Ishikawa (cell line): Measurements from ENCODE around the gene TBX20.

Source experiments
- CEBPB ChIP-seq: IDR thresholded peaks from 2 replicates; pipeline ENCODE4 v1.6.1; 2012
- CREB1 ChIP-seq: IDR thresholded peaks from 2 replicates; pipeline ENCODE4 v1.6.1; 2012; ENCODE audit warnings: low read depth
- EGR1 ChIP-seq: IDR thresholded peaks from 2 replicates; pipeline ENCODE4 v1.6.1; 2012
- EP300 ChIP-seq: IDR thresholded peaks from 2 replicates; pipeline ENCODE4 v1.6.1; 2012; ENCODE audit warnings: borderline replicate concordance
- FOXM1 ChIP-seq: IDR thresholded peaks from 2 replicates; pipeline ENCODE4 v1.6.1; 2012; ENCODE audit warnings: low read depth, borderline replicate concordance
- MAX ChIP-seq: IDR thresholded peaks from 2 replicates; pipeline ENCODE4 v1.6.1; 2012
- NFIC ChIP-seq: IDR thresholded peaks from 2 replicates; pipeline ENCODE4 v1.6.1; 2012
- RAD21 ChIP-seq: IDR thresholded peaks from 2 replicates; pipeline ENCODE4 v1.6.1; 2012; ENCODE audit warnings: low read depth
- REST ChIP-seq: IDR thresholded peaks from 2 replicates; pipeline ENCODE4 v1.6.1; 2012; ENCODE audit warnings: low read depth, mild to moderate bottlenecking
- TAF1 ChIP-seq: IDR thresholded peaks from 2 replicates; pipeline ENCODE4 v1.6.1; 2012; ENCODE audit warnings: low read depth, mild to moderate bottlenecking
- TCF12 ChIP-seq: IDR thresholded peaks from 2 replicates; pipeline ENCODE4 v1.6.1; 2012; ENCODE audit warnings: low read depth
- TEAD4 ChIP-seq: IDR thresholded peaks from 2 replicates; pipeline ENCODE4 v1.6.1; 2012
- USF1 ChIP-seq: IDR thresholded peaks from 2 replicates; pipeline ENCODE4 v1.6.1; 2012
- YY1 ChIP-seq: IDR thresholded peaks from 2 replicates; pipeline ENCODE4 v1.6.1; 2012; ENCODE audit warnings: low read depth
- ZBTB7A ChIP-seq: IDR thresholded peaks from 2 replicates; pipeline ENCODE4 v1.6.1; 2012; ENCODE audit warnings: low read depth

TBX20 gene

GRCh38 chr7:35268953-35269352 is 15.1 kb upstream of the TBX20 start:
- TF ChIP-seq CEBPB (no peak), EGR1 (no peak), REST (no peak), MAX (no peak), USF1 (no peak)

- TF ChIP-seq USF1 (no peak), ZBTB7A (no peak), CEBPB (no peak), CREB1 (no peak)
Observed at GRCh38 chr7:35267411-35267810, 13.5 kb upstream of the TBX20 start.

GRCh38 chr7:35263396-35263795 is 9.5 kb upstream of the TBX20 start:
- TF ChIP-seq ZBTB7A: no peak
- no peak for TF ChIP-seq RAD21
- TF ChIP-seq TAF1: no peak
- TF ChIP-seq REST: no peak
- TF ChIP-seq USF1: no peak
- TF ChIP-seq EP300: no peak
- TF ChIP-seq MAX: no peak
- no peak for TF ChIP-seq CEBPB
- TF ChIP-seq CREB1: no peak
- no peak for TF ChIP-seq NFIC
- TF ChIP-seq TCF12: no peak
- TF ChIP-seq TEAD4: no peak
- no peak for TF ChIP-seq FOXM1
- TF ChIP-seq EGR1: no peak
- TF ChIP-seq YY1: no peak

GRCh38 chr7:35261476-35262285 is 7.8 kb upstream of the TBX20 start:
- TF ChIP-seq TEAD4: no peak
- no peak for TF ChIP-seq CREB1
- no peak for TF ChIP-seq ZBTB7A
- no peak for TF ChIP-seq RAD21
- no peak for TF ChIP-seq TCF12
- TF ChIP-seq FOXM1: no peak
- TF ChIP-seq REST: no peak
- no peak for TF ChIP-seq EP300
- TF ChIP-seq USF1: no peak
- TF ChIP-seq NFIC: no peak
- TF ChIP-seq CEBPB: no peak
- TF ChIP-seq MAX: no peak
- TF ChIP-seq EGR1: no peak
- TF ChIP-seq YY1: no peak
